HG03159 (cell line): ENCODE data around the gene LILRA6.
"Not testable (repeated sequence)": the region's sequence is repeated elsewhere in the genome, so short reads cannot be mapped to it uniquely, and the experiment has no call there.

Experiments used
- ATAC-seq: cut with Tn5 transposase; IDR thresholded peaks from one replicate; pipeline ENCODE4 v1.9.1; 2021; ENCODE audit warnings: mild to moderate bottlenecking, moderate library complexity; ENCODE audit not compliant: unreplicated experiment

LILRA6 gene

DNA sequence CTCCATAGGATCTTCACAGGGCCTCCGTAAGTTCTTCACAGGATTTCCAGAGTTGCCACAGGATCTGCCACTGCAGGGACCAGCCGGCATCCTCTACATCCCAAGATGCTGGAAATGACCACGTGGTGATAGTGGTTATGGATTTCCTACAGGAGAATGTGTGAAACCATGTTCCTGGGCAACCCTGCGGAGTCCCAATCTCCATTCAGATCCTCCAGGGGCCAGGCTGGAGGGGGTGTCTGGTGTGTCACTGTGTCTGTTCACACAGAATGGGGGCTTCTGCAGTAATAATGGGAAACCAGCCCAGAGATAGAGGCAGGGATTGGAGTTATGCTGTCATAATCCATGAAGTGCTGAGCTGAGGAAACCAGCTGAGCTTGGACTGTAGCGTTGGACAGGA is 8.6 kb downstream of the LILRA6 start:
- no peak for ATAC-seq

DNA sequence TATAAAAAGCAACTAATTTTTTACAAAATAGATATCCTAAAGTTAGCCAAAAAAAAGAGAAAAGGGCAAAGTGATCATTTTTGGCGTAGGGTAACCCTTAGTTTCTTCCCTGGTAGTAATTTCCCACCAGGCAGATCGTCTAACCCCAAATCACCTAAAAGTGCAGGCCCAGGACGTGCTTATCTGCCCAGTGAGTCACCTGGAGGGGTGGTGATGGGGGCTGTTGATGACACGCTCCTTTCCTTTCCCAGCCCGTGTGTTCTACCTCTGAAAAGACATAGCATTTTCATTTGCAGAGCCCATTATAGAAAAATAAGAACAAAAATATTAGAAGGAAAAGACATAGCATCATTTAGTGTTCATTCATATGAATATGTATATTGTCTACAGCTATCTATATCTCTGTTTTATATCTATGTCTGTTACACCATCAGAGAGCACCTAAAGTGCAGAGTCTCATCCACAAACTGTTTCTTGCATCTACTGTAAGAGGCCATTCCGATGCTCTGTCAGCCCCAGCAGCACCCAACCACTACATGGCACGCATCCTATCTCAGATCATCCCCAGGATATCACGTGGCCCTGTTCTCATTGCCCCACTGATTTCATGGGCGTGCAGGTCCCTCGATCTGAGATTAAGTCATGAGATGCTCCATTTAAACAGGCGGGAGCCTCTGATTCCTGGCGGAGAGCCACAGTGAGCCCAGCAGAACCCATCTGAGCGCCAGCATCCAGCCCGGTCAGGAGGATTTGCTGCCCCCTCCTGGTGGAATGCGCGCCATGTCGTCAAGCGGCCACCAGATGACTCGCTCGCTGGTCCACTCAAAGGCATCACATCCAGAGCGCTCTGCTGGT is 11.3 kb downstream of the LILRA6 start:
- no peak for ATAC-seq

DNA sequence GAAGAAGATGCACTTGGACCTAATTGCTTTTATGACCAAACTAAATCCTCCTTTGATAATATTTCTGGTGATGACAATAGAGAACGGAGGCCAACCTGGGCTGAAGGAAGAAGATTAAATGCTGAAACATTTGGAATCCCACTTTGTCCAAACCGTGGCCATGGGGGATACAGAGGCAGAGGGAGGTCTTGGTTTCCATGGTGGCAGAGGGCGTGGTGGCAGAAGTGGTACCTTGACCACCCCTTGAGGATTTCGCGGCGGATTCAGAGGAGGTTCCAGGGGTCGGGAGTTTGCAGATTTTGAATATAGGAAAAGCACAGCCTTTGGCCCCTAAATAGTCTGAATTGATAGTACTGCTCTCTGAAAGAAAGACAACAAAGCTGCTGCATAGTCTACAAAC is 12.6 kb downstream of the LILRA6 start:
- no peak for ATAC-seq

DNA sequence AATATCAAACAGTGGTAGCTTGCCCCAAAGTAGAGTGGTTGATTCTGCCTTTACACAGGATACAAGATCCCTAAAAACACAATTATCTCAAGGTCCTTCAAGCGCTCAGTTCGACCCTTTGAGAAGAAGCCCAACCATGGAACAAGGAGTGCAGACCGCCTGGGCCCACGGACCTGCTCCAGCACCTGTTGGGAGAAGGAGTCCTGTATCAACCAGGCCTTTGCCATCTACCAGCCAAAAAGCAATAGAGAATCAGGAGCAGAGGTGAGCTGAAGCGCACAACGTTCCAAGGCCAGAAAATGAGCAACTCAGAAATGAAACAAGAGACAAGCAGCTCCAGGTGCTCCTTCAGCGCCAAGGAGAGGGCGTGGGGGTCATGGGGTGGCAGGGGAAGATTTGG is 13.4 kb downstream of the LILRA6 start:
- ATAC-seq = no peak

DNA sequence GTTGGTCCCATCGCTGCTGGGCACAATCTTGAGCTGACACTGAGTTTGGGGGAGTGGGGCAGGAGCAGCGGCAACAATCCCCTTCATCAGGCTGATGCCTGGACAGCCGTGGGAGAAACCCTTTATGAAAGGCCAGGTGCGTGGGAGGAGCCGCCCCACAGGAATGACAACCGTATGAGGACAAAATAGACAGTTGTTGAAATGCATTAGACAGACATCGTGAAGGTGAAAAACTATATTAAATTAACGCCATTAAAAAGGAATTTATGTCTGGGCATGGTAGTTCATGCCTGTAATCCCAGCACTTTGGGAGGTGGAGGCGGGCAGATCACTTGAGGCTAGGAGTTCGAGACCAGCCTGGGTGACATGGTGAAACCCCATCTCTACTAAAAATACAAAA is 18.0 kb downstream of the LILRA6 start:
- ATAC-seq = not testable (repeated sequence)

DNA sequence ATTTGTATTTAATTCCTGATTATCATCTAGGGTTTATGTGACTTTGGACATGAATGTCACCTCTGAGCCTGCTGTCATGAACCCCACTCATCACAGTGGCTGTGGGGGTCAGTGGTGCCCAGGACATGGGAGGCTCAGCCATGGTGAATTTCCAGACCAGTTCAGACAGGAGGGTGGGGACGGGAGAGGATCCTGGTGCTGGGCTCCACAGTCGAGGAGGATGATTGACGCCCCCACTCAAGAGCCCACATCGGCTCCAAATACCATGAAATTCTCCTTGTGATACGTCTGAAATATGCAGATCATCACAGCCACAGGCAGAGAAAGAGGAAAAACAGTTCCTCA is 18.7 kb downstream of the LILRA6 start:
- not testable (repeated sequence) for ATAC-seq

DNA sequence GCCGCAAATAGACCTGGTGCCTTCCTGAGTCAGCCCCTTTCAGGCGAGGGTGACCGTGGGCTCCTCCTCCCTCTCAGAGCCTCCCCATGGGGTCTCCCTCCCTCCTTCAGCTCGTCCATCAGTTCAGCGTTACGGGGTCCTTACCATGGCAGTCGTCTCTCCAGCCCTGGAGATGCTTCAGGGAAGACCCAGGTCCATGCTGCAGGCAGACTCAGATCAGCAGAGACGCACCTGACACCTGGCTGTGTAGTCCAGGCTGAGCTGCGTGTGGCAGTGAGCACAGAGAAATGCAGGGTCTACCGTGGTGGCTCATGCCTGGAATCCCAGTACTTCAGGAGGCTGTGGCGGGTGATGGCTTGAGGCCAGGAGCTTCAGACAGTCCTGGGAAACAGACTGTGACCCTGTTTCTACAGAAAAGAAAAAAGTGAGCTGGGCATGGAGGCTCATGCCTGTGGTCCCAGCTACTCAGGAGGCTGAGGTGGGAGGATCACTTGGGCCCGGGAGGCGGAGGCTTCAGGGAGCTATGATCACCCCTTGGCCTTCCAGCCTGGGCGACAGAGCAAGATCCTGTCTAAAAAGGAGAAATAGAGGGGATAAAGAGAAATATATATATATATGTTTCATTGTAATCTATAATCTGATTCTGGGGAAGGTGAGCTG is 19.2 kb downstream of the LILRA6 start:
- not testable (repeated sequence) for ATAC-seq

DNA sequence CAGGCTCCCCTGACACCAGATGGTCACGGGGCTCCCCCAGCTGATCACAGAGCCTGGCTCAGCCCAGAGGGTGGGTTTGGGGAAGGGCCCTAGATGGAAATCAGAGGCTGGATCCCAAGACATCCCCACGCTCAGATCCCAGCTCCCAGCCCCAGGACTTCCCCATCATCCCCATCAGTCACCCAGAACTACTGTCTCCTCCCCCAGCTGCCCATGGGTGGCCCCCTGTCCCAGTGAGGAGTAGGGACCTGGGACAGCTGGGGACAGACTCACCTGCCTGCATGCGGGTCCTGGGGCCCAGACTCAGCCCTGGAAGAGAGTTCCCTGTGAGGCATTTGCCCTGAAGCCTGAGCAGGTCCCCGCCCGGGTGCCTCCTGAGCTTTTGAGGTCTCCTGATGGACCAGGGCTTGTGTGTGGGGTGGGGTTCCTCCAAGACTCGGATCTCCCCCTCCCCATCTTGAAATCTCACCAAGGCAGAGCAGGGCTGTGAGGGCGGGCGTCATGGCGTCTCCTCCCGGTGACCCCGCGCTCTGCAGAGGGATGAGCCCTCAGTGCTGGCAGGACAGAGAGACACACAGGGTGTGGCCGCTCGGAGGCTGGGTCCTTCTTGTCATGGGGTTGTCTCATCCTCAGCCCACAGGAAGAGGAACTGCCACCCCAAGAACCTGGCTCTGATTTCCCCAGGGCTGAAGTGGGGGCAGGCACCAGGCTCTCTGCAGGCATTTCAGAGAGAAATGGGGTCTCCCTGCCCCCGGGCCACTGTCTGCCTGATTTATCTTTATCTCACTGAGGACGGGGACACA is 19.9 kb downstream of the LILRA6 start, which contains the start of gene LILRB3:
Gene LILRB3, minus strand, starts transcription at position 534 of the 803 bp plus-strand sequence. Its CDS starts 31 bp downstream, at position 503.
- ATAC-seq = not testable (repeated sequence)

DNA sequence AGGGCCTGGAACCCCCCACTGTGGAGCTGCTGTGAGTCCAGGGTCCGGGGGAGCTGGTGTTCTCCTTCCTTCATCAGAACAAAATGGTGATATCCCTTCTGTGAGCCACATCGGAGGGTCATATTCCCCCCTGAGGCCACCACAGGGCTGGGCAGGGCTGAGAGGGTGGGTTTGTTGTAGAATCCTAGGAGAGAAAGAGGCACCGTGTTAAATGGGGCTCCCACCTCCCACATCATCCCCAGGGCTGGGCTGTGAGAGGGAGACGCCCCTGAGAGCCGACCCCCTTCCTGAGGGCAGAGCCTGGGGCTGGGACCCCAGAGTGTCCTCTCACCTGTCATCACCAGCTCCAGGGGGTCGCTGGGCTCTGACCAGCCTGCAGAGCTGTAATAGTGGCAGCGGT is 20.6 kb downstream of the LILRA6 start:
- ATAC-seq = not testable (repeated sequence)

DNA sequence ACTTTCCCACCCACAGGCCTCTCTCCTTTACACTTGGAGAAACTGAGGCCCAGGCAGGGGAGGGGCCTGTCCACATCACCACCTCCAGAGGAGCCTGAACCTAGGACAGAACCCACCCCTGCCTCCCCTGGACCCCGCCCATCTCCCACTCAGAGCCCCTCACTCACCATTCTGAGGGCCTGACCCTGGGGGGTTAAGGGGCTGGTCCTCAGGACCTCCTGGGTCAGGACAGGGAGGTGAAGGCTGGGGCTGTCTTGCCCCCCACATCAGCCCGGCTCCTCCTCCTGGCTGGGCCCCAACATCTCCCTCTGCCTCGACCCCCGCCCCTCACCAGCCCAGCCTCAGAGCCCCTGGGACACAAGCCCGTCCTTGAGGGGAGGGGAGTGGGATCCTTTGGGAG is 22.9 kb downstream of the LILRA6 start:
- ATAC-seq = not testable (repeated sequence)

DNA sequence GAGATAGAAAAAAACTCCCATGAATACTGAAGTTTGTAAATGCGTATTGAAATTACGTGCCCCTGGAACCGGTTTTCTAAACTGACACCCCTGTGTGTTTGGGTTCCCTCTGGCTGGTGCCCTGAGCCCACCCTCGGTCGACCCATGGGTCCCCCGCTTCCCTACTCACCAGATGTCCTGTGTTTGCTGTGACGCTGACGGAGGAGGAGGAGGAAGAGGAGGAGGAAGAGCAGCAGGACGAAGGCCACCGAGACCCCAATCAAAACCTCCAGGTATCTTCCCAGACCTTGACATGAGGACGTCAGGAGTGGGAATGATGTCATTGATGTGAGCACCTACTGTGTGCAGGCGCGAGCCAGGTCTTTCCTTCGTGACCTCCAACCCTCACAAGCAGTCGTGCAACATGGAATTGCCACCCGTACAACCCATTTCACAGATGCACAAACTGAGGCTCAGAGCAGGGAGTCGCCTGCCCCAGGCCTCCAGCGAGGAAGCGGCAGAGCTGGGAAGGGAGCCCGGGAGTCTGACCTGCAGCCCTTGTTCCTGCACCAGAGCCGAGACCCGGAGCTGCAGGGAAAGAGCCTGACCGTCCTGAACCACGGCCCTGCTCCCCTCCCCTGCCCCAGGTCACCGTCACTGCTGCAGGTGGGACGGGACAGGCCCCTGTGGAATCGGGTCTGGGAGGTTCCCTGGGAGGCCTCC is 23.5 kb downstream of the LILRA6 start:
- ATAC-seq = no peak

DNA sequence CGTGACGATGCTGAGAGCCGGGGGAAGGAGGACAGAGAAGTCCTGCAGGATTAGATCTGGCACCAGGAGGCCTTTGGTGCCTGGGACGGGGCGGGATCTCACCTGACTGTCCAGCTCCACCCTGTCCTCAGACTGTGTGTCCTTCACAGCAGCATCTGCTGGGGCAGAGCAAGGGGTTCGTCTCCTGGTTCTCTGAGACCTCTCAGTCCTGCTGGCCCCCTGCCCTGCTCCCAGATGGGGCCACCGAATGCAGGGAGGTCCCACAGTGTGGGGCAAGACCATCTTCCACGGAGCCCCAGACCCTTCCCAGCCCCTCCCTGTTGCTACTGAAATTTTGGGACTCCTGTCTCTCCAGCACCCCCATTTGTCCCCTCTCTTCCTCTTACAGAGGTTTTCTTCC is 24.3 kb downstream of the LILRA6 start:
- no peak for ATAC-seq

DNA sequence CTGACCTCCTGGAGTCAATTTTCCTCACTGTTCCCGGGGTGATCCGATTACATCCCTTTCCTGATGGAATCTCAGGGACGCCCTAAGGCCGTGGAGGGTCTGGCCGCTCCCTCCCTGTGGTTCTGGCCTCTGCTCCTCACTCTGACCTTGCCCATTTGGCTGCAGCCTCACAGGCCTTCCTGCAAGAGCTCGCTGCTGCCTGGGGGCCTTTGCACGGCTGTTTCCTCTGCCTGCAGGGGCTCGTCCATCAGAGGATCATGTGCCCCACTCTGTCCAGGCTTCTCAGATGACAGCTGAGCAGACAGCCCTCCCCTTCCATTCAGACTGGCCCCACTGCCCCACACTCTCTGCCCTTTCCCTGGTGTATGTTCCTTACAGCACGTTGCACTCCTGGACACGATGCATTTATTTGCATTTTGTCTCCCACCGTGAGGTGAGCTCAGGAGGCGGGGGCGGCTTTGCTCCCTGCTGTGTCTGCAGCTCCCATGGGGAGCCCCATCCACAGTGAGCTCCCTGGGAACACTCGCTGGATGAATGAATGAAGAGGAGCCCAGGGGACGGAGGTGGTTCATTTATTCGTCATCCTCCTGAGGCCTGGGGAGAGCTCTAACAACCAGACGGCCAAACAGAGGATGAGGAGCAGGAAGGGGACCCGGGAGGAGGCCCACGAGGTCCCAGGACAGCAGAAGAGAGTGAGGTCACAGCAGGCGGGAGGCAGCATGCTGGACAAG is 24.9 kb downstream of the LILRA6 start:
- ATAC-seq = not testable (repeated sequence)

DNA sequence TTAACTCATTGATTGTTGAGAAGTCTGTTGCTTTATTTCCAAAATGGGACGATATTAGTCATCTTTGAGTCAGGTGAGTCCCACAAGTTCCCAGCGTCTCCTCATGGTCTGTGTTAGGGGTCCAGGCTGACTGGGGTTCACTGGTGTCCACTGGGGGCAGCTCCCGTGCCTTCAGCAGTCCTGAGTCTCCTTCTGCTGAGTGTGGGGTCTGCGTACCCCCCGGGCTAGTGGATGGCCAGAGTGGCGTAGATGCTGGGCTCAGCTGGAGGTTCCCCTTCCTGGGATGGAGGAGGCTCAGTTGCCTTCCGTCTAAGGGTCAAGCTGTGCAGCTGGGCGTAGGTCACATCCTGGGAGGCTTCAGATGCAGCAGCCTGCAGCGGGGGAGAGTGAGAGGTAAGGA is 25.7 kb downstream of the LILRA6 start:
- ATAC-seq = no peak

DNA sequence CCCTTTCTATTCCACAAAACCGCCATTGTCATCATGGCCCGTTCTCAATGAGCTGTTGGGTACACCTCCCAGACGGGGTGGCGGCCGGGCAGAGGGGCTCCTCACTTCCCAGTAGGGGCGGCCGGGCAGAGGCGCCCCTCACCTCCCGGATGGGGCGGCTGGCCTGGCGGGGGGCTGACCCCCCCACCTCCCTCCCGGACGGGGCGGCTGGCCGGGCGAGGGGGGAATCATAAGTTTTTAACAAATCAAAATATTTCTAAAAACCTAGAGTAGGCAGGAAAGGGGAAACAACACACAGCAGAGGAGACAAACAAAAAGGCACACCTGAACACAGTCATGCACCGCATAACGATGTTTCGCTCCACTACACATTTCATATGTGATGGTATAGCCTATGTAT is 27.9 kb downstream of the LILRA6 start:
- not testable (repeated sequence) for ATAC-seq

DNA sequence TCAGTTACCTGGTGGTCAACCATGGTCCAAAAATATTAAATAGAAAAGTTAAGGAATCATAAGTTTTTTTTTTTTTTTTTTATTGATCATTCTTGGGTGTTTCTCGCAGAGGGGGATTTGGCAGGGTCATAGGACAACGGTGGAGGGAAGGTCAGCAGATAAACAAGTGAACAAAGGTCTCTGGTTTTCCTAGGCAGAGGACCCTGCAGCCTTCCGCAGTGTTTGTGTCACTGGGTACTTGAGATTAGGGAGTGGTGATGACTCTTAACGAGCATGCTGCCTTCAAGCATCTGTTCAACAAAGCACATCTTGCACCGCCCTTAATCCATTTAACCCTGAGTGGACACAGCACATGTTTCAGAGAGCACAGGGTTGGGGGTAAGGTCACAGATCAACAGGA is 28.4 kb downstream of the LILRA6 start:
- ATAC-seq = not testable (repeated sequence)

DNA sequence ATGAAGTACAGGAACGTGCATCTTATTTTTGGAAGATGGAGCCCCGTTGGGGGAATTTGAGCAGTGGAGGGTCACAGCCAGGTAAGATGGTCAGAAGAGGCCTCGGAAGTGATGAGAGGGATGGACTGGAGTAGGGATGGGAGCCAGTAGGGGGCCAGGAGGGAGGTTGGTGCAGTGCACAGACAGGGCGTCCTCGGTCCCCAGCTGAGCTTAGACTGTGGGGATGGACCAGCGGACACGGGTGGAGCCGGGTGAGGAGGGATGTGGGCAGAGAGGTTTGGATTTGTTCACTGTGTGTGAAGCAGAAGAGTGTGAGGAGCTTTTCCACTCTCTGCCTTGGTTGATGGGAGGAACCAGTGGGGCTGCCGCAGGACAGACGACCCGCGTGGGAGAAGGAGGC is 31.4 kb downstream of the LILRA6 start:
- ATAC-seq = no peak

DNA sequence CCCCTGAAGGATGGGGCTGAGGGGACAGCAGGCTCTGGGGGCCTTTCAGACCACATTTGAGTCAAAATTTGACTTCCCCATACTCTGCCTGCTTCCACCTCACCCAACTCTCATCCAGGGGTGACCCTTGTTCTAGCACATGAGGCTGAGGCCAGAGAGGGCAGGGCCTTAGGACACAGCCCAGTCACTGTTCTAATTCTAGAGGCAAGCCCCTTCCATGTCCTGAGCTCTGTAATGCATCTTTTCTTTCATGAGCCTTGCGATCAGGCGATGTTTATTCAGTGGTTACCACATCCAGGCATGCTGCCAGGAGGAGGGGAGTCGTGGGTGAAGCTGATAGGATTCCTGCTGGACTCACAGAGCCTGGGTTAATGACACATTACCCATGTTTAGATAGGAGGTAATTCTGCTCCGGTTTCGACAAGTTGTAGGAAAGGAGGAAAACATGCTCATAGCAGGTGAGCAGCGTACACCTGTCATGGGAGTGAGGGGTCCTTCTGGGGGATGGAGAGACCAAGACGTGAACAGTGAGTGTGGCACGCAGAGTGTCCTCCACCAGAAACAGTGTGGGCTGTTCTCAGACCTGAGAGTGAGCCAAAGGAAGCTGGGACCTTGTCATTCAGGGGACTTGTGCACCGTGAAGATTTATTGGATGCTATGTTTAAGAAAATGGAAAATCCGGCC is 32.6 kb downstream of the LILRA6 start:
- no peak for ATAC-seq

DNA sequence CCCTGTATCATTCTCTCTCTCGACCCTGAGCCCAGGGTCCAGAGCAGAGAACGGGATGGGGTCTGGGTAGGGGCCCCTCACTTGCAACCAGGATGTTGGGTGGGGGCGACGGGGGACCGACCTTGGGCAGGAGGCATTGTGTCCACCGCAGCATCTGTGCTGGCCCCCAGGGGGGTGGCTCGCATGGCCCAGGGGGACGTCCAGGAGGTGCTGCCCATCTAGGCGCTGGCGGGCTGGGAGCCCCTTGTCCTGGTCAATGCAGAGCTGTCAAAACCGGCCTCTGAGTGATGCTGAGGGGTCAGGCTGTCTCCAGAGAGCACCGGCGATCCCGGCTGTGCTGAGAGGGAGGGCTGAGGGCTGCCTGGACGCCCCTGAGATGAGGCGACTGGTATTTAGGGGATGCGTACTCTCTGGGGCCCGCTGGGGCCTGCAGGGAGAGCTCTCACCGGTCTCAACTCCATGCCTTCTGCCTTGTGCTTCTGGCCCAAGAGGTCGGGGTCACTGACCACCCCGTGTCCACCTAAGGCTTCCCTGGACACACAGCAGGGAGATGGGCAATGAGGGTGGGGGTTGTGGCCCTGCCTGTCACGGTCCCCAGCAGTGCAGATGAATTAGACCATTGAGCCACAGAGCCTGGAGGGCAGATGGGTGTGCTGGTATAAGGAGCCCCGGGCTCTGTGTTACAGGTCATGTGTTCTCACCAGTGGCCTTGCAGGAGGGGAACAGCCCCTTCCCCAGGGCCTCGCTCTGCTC is 33.4 kb downstream of the LILRA6 start:
- no peak for ATAC-seq
